Endodermal cell (in vitro differentiated cells): ENCODE results near the gene CALHM3. TPM values are rescaled to one million over a fixed set of nuclear protein-coding genes. Genes with fewer than 3 reads are reported as not detected.

ENCODE experiments used
- DNase-seq: peaks from one replicate; pipeline ENCODE4 v3.0.0-alpha.2; 2017
- H3K27ac ChIP-seq: 2 replicates; pipeline ENCODE4 v1.5.1; 2013; ENCODE audit warnings: mild to moderate bottlenecking, low read depth, low read length, moderate library complexity
- H3K27me3 ChIP-seq: 2 replicates; pipeline ENCODE4 v1.6.1; 2013; ENCODE audit warnings: mild to moderate bottlenecking, low read length, moderate library complexity; ENCODE audit not compliant: insufficient read depth, control insufficient read depth, poor library complexity, severe bottlenecking
- H3K36me3 ChIP-seq: 2 replicates; pipeline ENCODE4 v1.7.0; 2013; ENCODE audit warnings: mild to moderate bottlenecking, low read length, moderate library complexity; ENCODE audit not compliant: control insufficient read depth, insufficient read depth
- H3K4me1 ChIP-seq: one replicate; pipeline ENCODE4 v1.7.0; 2013; ENCODE audit warnings: low read length; ENCODE audit not compliant: control insufficient read depth, insufficient read depth
- H3K4me3 ChIP-seq: 2 replicates; pipeline ENCODE4 v1.5.1; 2013; ENCODE audit warnings: mild to moderate bottlenecking, low read length, moderate library complexity
- H3K9ac ChIP-seq: 2 replicates; pipeline ENCODE4 v1.6.1; 2013; ENCODE audit warnings: mild to moderate bottlenecking, low read length, moderate library complexity; ENCODE audit not compliant: poor library complexity, severe bottlenecking; ENCODE audit errors: extremely low read depth
- H3K9me3 ChIP-seq: 2 replicates; pipeline ENCODE4 v1.6.1; 2013; ENCODE audit warnings: mild to moderate bottlenecking, low read length, moderate library complexity; ENCODE audit not compliant: control insufficient read depth
- H3K27ac Mint-ChIP-seq: 2 replicates; pipeline ENCODE4 v1.8.0; 2020; ENCODE audit warnings: mixed read lengths
- H3K27me3 Mint-ChIP-seq: 2 replicates; pipeline ENCODE4 v1.8.0; 2021; ENCODE audit warnings: mild to moderate bottlenecking, mixed read lengths; ENCODE audit not compliant: insufficient read depth
- H3K36me3 Mint-ChIP-seq: 2 replicates; pipeline ENCODE4 v1.8.0; 2020; ENCODE audit warnings: low read depth, mixed read lengths
- H3K4me1 Mint-ChIP-seq: 2 replicates; pipeline ENCODE4 v1.8.0; 2020; ENCODE audit warnings: mixed read lengths
- H3K4me3 Mint-ChIP-seq: 2 replicates; pipeline ENCODE4 v1.8.0; 2020; ENCODE audit warnings: mild to moderate bottlenecking, moderate library complexity, mixed read lengths
- H3K9me3 Mint-ChIP-seq: 2 replicates; pipeline ENCODE4 v1.8.0; 2020; ENCODE audit warnings: mild to moderate bottlenecking, mixed read lengths
- WGBS, 2 experiments: methylation state at CpG; one replicate each; pipeline versions ENCODE4 v1.1.5 to v1.1.7; 2013; ENCODE audit warnings: missing lambda C conversion rate in 2 of 2, mixed read lengths in 1 of 2; ENCODE audit not compliant: insufficient coverage in 1 of 2, insufficient read length in 1 of 2; 5-methylcytosine and 5-hydroxymethylcytosine counted together
- total RNA-seq, 2 donors: library from RNA; stranded (reverse); fragmentation: NEBNext Ultra II Directional in 1 of 2; extraction: Animal tissue kit (Norgen Biotek cat#: 25700) in 1 of 2; gene quantifications; 2 replicates in 1 of 2; 3 replicates in 1 of 2; pipeline ENCODE4 v1.2.1, GENCODE V29; 2021
- TF ChIP-seq, protein P1 (sequence below): fragments of 200-600 bp; sonication (generic); conservative IDR thresholded peaks from 2 replicates; pipeline ENCODE4 v1.5.0; 2021; ENCODE audit warnings: antibody characterized with exemption, mild to moderate bottlenecking

Gene CALHM3
- total RNA-seq, 2 donors from 2014 or later = not detected

DNA sequence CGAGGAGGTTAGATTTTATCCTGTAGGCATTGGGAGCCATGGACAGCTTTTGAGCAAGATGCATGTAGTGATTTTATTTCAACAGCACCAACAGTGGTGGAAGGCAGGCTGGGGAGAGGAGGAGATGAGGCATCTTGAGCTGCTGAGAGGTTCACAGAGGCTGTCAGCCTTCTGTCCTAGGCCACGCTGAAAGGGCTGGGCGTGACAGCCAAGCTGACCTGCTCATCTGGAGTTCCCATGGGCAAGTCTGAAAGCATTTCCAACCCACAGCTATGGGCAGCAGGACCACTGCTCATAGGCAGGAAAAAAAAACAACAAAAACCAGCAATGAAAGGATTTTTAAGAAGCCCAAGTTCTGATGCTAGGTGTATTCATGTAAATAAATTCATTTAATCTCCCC, 22.1 kb upstream of the CALHM3 start:
- no peaks in the 10 kb centered on the region for H3K36me3 Mint-ChIP-seq
- Histone ChIP-seq H3K27me3 (peaks cover 18% of the 10 kb centered on the region), H3K36me3 (no peaks in the 10 kb centered on the region), H3K4me1 (no peaks in the 10 kb centered on the region), H3K9ac (no peak overlapping the region), H3K27ac (no peak overlapping the region), H3K4me3 (no peak overlapping the region), H3K9me3 (no peaks in the 10 kb centered on the region)
- TF ChIP-seq, protein P1, sequence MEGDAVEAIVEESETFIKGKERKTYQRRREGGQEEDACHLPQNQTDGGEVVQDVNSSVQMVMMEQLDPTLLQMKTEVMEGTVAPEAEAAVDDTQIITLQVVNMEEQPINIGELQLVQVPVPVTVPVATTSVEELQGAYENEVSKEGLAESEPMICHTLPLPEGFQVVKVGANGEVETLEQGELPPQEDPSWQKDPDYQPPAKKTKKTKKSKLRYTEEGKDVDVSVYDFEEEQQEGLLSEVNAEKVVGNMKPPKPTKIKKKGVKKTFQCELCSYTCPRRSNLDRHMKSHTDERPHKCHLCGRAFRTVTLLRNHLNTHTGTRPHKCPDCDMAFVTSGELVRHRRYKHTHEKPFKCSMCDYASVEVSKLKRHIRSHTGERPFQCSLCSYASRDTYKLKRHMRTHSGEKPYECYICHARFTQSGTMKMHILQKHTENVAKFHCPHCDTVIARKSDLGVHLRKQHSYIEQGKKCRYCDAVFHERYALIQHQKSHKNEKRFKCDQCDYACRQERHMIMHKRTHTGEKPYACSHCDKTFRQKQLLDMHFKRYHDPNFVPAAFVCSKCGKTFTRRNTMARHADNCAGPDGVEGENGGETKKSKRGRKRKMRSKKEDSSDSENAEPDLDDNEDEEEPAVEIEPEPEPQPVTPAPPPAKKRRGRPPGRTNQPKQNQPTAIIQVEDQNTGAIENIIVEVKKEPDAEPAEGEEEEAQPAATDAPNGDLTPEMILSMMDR = no peak
- peak; percentile 17 for DNase-seq
- no peak overlapping the region for H3K4me3 Mint-ChIP-seq
- no peaks in the 10 kb centered on the region for H3K9me3 Mint-ChIP-seq
- peaks cover 28% of the 10 kb centered on the region for H3K27me3 Mint-ChIP-seq
- peaks cover 15% of the 10 kb centered on the region for H3K4me1 Mint-ChIP-seq
- H3K27ac Mint-ChIP-seq = no peak overlapping the region
- WGBS, 2 experiments = 87 to 100% methylated on average over 2 to 3 of the region's 3 CpGs

DNA sequence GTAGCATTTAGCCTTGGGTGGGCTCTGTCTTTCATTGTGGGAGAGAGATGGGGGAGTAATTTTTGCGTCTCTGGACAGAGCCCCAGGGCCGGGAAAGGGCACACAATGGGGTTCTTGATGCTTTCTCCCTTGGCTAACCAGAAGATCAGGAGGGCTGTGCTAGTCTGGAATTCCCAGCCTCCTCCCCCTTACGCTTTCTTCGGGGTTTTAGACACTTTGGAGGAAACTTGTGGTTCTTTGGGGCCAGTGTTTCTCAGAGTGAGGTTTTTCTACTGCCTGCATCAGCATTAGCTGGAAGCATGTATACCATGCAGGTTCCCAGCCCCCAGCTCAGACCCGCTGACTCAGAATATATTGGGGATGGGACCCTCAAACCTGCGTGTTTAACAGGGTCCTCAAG, 21.4 kb upstream of the CALHM3 start:
- 78 to 85% methylated on average over 4 to 6 of the region's 6 CpGs for WGBS, 2 experiments
- TF ChIP-seq, protein P1 = no peak
- H3K27me3 Mint-ChIP-seq = peaks cover 35% of the 10 kb centered on the region
- Histone ChIP-seq H3K4me1 (no peaks in the 10 kb centered on the region), H3K9ac (no peak overlapping the region), H3K27ac (no peak overlapping the region), H3K9me3 (no peaks in the 10 kb centered on the region), H3K4me3 (no peak overlapping the region), H3K27me3 (peaks cover 25% of the 10 kb centered on the region), H3K36me3 (no peaks in the 10 kb centered on the region)
- no peak overlapping the region for H3K27ac Mint-ChIP-seq
- H3K36me3 Mint-ChIP-seq = no peaks in the 10 kb centered on the region
- peak; percentile 39 for DNase-seq
- no peaks in the 10 kb centered on the region for H3K9me3 Mint-ChIP-seq
- peaks cover 15% of the 10 kb centered on the region for H3K4me1 Mint-ChIP-seq
- no peak overlapping the region for H3K4me3 Mint-ChIP-seq

DNA sequence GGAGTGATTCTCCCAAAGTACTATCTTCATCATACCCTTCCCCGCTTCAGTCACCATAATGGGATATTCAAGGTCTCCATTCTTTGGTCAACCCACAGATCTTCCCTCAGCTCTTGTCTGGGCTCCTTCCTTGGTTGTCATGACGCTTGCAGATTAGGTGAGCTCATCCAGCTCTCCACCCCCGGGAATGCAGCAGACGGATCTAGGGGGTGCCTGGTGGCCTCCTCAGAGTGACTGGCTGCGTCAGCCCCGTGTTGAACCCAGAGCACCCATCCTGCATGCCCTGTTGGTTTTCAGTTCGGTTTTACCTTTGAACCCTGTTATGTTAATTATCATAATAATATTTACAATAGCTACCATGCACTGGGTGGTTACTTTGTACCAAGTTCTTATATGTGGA, 20.8 kb upstream of the CALHM3 start:
- Mint-ChIP-seq H3K4me3 (no peak overlapping the region), H3K4me1 (peaks cover 15% of the 10 kb centered on the region), H3K9me3 (no peaks in the 10 kb centered on the region), H3K36me3 (no peaks in the 10 kb centered on the region), H3K27ac (no peak overlapping the region), H3K27me3 (peaks cover 41% of the 10 kb centered on the region)
- TF ChIP-seq, protein P1 = no peak
- Histone ChIP-seq H3K4me1 (no peaks in the 10 kb centered on the region), H3K9me3 (no peaks in the 10 kb centered on the region), H3K27me3 (peaks cover 31% of the 10 kb centered on the region), H3K27ac (no peak overlapping the region), H3K9ac (no peak overlapping the region), H3K4me3 (no peak overlapping the region), H3K36me3 (no peaks in the 10 kb centered on the region)
- 70 to 86% methylated on average over 2 to 6 of the region's 7 CpGs for WGBS, 2 experiments
- DNase-seq = peak; percentile 68
